HepG2 (cell line): Measurements from ENCODE around the gene TEX261. TPM values are rescaled to one million over a fixed set of nuclear protein-coding genes. Genes with fewer than 3 reads are reported as not detected.
A peak's percentile ranks its signal among the peaks of the same experiment; 100 is the strongest.

Experiments used
- AGO1 ChIP-seq: fragments of 200-400 bp; formaldehyde crosslinking; IDR thresholded peaks from 2 replicates; pipeline ENCODE4 v1.6.1; 2017; ENCODE audit warnings: mild to moderate bottlenecking, low read depth, low read length, moderate library complexity; ENCODE audit not compliant: poor library complexity, severe bottlenecking
- AGO2 ChIP-seq: fragments of 200-400 bp; formaldehyde crosslinking; optimal IDR thresholded peaks from 2 replicates; pipeline ENCODE3; 2017; ENCODE audit warnings: mild to moderate bottlenecking, low read depth, low read length, moderate library complexity
- BHLHE40 ChIP-seq: IDR thresholded peaks from 2 replicates; pipeline ENCODE4 v1.6.1; 2011; ENCODE audit warnings: low read length, improper control_type of control experiment
- BRCA1 ChIP-seq: sonication (generic); formaldehyde crosslinking; IDR thresholded peaks from 2 replicates; pipeline ENCODE4 v1.4.0; 2020; ENCODE audit warnings: missing genetic modification reagents
- CHCHD3 ChIP-seq: sonication (generic); formaldehyde crosslinking; IDR thresholded peaks from 2 replicates; pipeline ENCODE4 v1.8.0; 2022; ENCODE audit warnings: mild to moderate bottlenecking, missing genetic modification reagents, moderate library complexity
- ERF ChIP-seq: IDR thresholded peaks from 2 replicates; pipeline ENCODE4 v1.6.1; 2018; ENCODE audit warnings: missing biosample characterization, missing genetic modification reagents
- ETV5 ChIP-seq: IDR thresholded peaks from 2 replicates; pipeline ENCODE4 v1.6.1; 2018; ENCODE audit warnings: missing biosample characterization, missing genetic modification reagents, inconsistent platforms, borderline replicate concordance
- FOXK2 ChIP-seq: fragments of 450-650 bp; IDR thresholded peaks from 2 replicates; pipeline ENCODE4 v1.6.1; 2016
- HOXA7 ChIP-seq: sonication (generic); formaldehyde crosslinking; IDR thresholded peaks from 2 replicates; pipeline ENCODE4 v1.8.1; 2022; ENCODE audit warnings: mild to moderate bottlenecking, missing genetic modification reagents, moderate library complexity
- MED8 ChIP-seq: sonication (generic); formaldehyde crosslinking; IDR thresholded peaks from 2 replicates; pipeline ENCODE4 v1.8.1; 2023; ENCODE audit warnings: mild to moderate bottlenecking, missing genetic modification reagents; ENCODE audit not compliant: insufficient replicate concordance
- MXD4 ChIP-seq: IDR thresholded peaks from 2 replicates; pipeline ENCODE4 v1.6.1; 2016; ENCODE audit warnings: mild to moderate bottlenecking, missing biosample characterization, missing genetic modification reagents
- PHF8 ChIP-seq: sonication (generic); formaldehyde crosslinking; IDR thresholded peaks from 2 replicates; pipeline ENCODE4 v1.5.0; 2020; ENCODE audit warnings: missing genetic modification reagents
- POLR2AphosphoS5 ChIP-seq: IDR thresholded peaks from 2 replicates; pipeline ENCODE4 v1.6.1; 2012; ENCODE audit warnings: low read depth, low read length
- RELA ChIP-seq: sonication (generic); formaldehyde crosslinking; IDR thresholded peaks from 2 replicates; pipeline ENCODE4 v1.4.0; 2020; ENCODE audit warnings: missing genetic modification reagents
- SAFB2 ChIP-seq: sonication (generic); formaldehyde crosslinking; IDR thresholded peaks from 2 replicates; pipeline ENCODE4 v1.5.1; 2020; ENCODE audit warnings: missing genetic modification reagents, low read depth, mild to moderate bottlenecking, borderline replicate concordance
- ZBTB34 ChIP-seq: sonication (generic); formaldehyde crosslinking; IDR thresholded peaks from 2 replicates; pipeline ENCODE4 v1.8.0; 2022; ENCODE audit warnings: mild to moderate bottlenecking, missing genetic modification reagents
- ZNF343 ChIP-seq: sonication (generic); formaldehyde crosslinking; IDR thresholded peaks from 2 replicates; pipeline ENCODE4 v1.4.0; 2020; ENCODE audit warnings: mild to moderate bottlenecking, missing genetic modification reagents
- ZNF446 ChIP-seq: sonication (generic); formaldehyde crosslinking; IDR thresholded peaks from 2 replicates; pipeline ENCODE4 v1.5.0; 2020; ENCODE audit warnings: mild to moderate bottlenecking, missing genetic modification reagents
- ZNF510 ChIP-seq: sonication (generic); formaldehyde crosslinking; IDR thresholded peaks from 2 replicates; pipeline ENCODE4 v1.4.0; 2020; ENCODE audit warnings: low read depth, mild to moderate bottlenecking, missing genetic modification reagents
- ZNF550 ChIP-seq: sonication (generic); formaldehyde crosslinking; IDR thresholded peaks from 2 replicates; pipeline ENCODE4 v1.4.0; 2020; ENCODE audit warnings: mild to moderate bottlenecking, missing genetic modification reagents, borderline replicate concordance
- ZNF605 ChIP-seq: sonication (generic); formaldehyde crosslinking; IDR thresholded peaks from 2 replicates; pipeline ENCODE4 v1.8.0; 2022; ENCODE audit warnings: mild to moderate bottlenecking, missing genetic modification reagents
- ZNF644 ChIP-seq: IDR thresholded peaks from 2 replicates; pipeline ENCODE4 v1.6.1; 2016; ENCODE audit warnings: low read depth
- ZNF674 ChIP-seq: sonication (generic); formaldehyde crosslinking; IDR thresholded peaks from 2 replicates; pipeline ENCODE4 v1.5.0; 2020; ENCODE audit warnings: low read depth, mild to moderate bottlenecking, missing genetic modification reagents
- polyA plus RNA-seq, 8 experiments: library from polyadenylated mRNA; depleted of rRNA in 3 of 8; stranded (reverse) in 7 of 8; unstranded in 1 of 8; fragments of >200 nt; fragmentation: Illumina TruSeq in 4 of 8; extraction: Trizol in 4 of 8; gene quantifications; 2 replicates each; pipeline versions ENCODE4 v1.2.1 to v1.2.3, GENCODE V29; 2011 to 2016; ENCODE audit warnings: low read depth in 4 of 8, missing spikeins in 1 of 8, mixed read lengths in 1 of 8; ENCODE audit not compliant: insufficient read depth in 1 of 8
- total RNA-seq, 5 experiments: library from RNA; depleted of rRNA; stranded (reverse); fragments of >200 nt; fragmentation: Illumina TruSeq; extraction: Trizol; gene quantifications; 2 replicates each; pipeline ENCODE4 v1.2.3, GENCODE V29; 2016; ENCODE audit warnings: low read depth in 1 of 5
- TF ChIP-seq, protein P1 (sequence below): sonication (generic); formaldehyde crosslinking; IDR thresholded peaks from 2 replicates; pipeline ENCODE4 v1.5.1; 2020; ENCODE audit warnings: missing genetic modification reagents, mild to moderate bottlenecking, borderline replicate concordance
- TF ChIP-seq, protein P2 (sequence below): sonication (generic); formaldehyde crosslinking; IDR thresholded peaks from 2 replicates; pipeline ENCODE4 v1.8.0; 2022; ENCODE audit warnings: mild to moderate bottlenecking, missing genetic modification reagents, moderate library complexity
- TF ChIP-seq, protein P3 (sequence below): sonication (generic); formaldehyde crosslinking; IDR thresholded peaks from 2 replicates; pipeline ENCODE4 v1.4.0; 2020; ENCODE audit warnings: mild to moderate bottlenecking, missing genetic modification reagents

Gene TEX261
- total and polyA plus RNA-seq, 2 of the 13 experiments (the other 11 are each of a cell fraction or from before 2014, with no cell fraction given): 43.8 to 78.7 TPM

DNA sequence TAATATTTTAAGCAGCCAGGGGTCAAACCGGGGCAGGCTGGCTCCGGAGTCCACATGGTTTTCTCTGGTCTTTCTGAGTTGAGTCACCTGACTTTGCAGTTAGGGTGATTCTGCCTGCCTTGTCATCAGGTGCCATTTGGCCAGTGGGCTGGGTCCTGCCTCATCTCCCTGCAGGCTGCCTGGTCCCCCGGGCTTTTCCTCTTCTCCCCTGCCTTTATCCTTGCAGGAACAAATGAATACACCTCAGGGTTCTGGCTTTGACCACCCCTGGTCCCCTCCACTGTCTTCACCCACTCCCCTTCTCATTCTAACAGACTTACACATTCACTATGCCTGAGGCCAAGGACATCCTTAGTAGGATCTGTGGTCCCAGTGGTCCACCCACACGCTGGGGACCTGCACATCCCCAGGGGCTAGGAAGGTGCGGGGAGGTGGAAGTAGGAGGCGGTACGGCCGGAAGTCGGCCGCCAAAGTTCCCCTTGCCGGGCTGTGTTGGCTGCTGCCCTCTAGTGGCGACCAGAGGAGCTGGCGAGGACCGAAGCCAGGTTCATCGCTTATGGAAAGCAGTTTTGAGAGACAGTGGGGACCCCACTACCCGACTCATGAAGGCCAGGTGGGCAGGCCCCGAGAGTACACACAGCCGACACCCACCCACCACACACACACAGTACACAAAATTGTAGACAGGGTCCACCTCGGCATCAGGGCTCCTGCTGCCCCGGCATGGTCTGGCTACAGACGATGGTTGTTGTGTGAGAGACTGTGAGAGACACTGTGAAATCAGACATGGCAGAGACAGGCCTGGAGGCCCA, 6.3 kb upstream of the TEX261 start (continued):
- TF ChIP-seq ETV5 (CRISPR knock-in tag) (peak; percentile 97), ZNF605 (CRISPR knock-in tag) (peak; percentile 95), ZNF446 (CRISPR knock-in tag) (no peak), ZNF674 (CRISPR knock-in tag) (no peak), FOXK2 (no peak), RELA (CRISPR knock-in tag) (peak; percentile 81; the same call in 1 of the 2 replicates), CHCHD3 (CRISPR knock-in tag) (no peak), AGO1 (no peak), ZNF510 (CRISPR knock-in tag) (peak; percentile 36; the same call in 1 of the 2 replicates), ZNF644 (CRISPR knock-in tag) (peak; percentile 76), BHLHE40 (peak; percentile 30; the same call in 1 of the 2 replicates), ZNF550 (no peak; the same call in 1 of the 2 replicates), POLR2AphosphoS5 (peak; percentile 87), ERF (CRISPR knock-in tag) (peak; percentile 56), MXD4 (CRISPR knock-in tag) (0 out of 2 replicates have a peak, but pooled peaks have one; percentile 64), ZNF343 (CRISPR knock-in tag) (no peak), HOXA7 (CRISPR knock-in tag) (no peak), PHF8 (peak; percentile 80), ZBTB34 (CRISPR knock-in tag) (no peak; the same call in 1 of the 2 replicates), AGO2 (no peak), SAFB2 (CRISPR knock-in tag) (no peak), MED8 (CRISPR knock-in tag) (peak; percentile 46), BRCA1 (CRISPR knock-in tag) (no peak)
- TF ChIP-seq, protein P1, sequence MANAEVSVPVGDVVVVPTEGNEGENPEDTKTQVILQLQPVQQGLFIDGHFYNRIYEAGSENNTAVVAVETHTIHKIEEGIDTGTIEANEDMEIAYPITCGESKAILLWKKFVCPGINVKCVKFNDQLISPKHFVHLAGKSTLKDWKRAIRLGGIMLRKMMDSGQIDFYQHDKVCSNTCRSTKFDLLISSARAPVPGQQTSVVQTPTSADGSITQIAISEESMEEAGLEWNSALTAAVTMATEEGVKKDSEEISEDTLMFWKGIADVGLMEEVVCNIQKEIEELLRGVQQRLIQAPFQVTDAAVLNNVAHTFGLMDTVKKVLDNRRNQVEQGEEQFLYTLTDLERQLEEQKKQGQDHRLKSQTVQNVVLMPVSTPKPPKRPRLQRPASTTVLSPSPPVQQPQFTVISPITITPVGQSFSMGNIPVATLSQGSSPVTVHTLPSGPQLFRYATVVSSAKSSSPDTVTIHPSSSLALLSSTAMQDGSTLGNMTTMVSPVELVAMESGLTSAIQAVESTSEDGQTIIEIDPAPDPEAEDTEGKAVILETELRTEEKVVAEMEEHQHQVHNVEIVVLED (CRISPR knock-in tag): no peak; the same call in 1 of the 2 replicates
- TF ChIP-seq, protein P2, sequence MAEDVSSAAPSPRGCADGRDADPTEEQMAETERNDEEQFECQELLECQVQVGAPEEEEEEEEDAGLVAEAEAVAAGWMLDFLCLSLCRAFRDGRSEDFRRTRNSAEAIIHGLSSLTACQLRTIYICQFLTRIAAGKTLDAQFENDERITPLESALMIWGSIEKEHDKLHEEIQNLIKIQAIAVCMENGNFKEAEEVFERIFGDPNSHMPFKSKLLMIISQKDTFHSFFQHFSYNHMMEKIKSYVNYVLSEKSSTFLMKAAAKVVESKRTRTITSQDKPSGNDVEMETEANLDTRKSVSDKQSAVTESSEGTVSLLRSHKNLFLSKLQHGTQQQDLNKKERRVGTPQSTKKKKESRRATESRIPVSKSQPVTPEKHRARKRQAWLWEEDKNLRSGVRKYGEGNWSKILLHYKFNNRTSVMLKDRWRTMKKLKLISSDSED (CRISPR knock-in tag): no peak
- TF ChIP-seq, protein P3, sequence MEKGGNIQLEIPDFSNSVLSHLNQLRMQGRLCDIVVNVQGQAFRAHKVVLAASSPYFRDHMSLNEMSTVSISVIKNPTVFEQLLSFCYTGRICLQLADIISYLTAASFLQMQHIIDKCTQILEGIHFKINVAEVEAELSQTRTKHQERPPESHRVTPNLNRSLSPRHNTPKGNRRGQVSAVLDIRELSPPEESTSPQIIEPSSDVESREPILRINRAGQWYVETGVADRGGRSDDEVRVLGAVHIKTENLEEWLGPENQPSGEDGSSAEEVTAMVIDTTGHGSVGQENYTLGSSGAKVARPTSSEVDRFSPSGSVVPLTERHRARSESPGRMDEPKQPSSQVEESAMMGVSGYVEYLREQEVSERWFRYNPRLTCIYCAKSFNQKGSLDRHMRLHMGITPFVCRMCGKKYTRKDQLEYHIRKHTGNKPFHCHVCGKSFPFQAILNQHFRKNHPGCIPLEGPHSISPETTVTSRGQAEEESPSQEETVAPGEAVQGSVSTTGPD (CRISPR knock-in tag): no peak
